Esophagus squamous epithelium (tissue), 4 donors: ENCODE measurements around the gene RNF166.

Experiments used
- CTCF ChIP-seq, 6 experiments: fragments of 450-650 bp in 4 of 6; fragments of 200-600 bp in 2 of 6; sonication (generic) in 2 of 6; IDR thresholded peaks; one replicate each; pipeline ENCODE4 v1.5.1; 2016 to 2019; ENCODE audit warnings: antibody characterized with exemption in 6 of 6, mild to moderate bottlenecking in 4 of 6, moderate library complexity in 4 of 6
- POLR2A ChIP-seq, 4 donors: fragments of 450-650 bp; IDR thresholded peaks; one replicate each; pipeline ENCODE4 v1.6.1; 2017; ENCODE audit warnings: antibody characterized with exemption in 4 of 4, mild to moderate bottlenecking in 4 of 4, moderate library complexity in 3 of 4

- TF ChIP-seq CTCF (IDR thresholded peaks at IDR 0.05) (no peak), POLR2A (IDR thresholded peaks at IDR 0.05) (no peak)
Measured at GRCh38 chr16:88676502-88677242, 29.5 kb downstream of the RNF166 start.
